Measurements from ENCODE around the gene S100A11.
"Not testable (repeated sequence)": the region's sequence is repeated elsewhere in the genome, so short reads cannot be mapped to it uniquely, and the experiment has no call there.

The S100A11 gene

DNA sequence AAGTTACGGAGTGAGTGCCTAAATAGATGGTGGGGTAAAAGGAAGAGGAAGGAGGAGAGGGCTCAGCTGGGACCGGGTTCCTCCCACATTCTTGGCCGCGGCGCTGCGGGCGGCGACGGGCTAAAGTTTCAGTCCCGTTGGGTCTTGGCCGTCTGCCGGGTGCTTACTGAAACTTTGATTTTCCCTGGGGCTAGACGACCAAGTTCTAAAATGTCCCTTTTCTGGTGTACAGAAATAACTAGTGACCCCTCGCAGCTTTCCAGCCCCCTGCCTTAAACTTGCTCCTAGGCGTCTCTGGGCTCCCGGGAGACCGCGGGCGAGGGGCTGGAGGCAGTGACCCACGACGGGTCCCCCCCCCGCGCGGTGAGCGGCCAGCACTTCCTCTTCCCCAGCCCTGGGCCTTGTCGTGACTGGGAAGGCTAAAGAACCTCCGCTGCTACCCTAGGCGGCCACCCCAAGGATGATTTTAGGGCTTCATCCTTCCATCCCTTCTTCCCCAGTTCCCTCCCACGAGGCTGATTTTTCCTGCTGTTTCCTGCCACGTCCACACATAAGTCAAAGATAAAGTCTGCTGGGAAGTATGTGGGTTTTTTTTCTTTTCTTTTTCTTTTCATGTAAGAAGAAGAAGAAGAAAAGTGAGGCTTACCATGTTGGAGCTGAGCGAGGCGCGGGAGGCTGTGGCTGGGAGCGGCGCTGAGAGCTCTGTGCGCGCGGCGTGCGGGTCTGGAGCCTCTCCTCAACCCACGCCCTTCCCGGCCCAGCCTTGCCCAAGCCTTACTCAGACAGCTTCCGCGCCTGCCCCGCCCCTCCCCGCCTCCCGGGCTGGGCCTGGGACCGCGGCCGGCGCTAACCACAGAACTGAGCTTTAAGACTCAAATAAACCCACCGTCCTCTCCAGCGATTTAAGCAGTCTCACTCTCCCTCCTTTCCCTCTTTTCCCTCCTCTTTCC lies at the start of gene S100A11:
TSS of gene S100A11 (minus strand) at position 738 of the 950 bp plus-strand sequence. CDS start at position 649, 89 bp downstream.
- peaks cover 49% of the 10 kb centered on the region for H3K79me2 ChIP-seq (ENCODE audit: insufficient read depth, low read depth)
- H3K4me3 ChIP-seq (IDR thresholded peaks at IDR 0.05; ENCODE audit: insufficient read depth, low read depth, low read length) = peak within 1 kb of the TSS; percentile 97
- peaks cover 20% of the 10 kb centered on the region for H3K36me3 ChIP-seq (ENCODE audit: insufficient read depth)
- no peaks in the 10 kb centered on the region for H3K27me3 ChIP-seq (ENCODE audit: insufficient read depth, low read depth)
- H2AFZ ChIP-seq (ENCODE audit: low read depth) = peak within 1 kb of the TSS; percentile 50
- H3K27ac ChIP-seq = peak within 1 kb of the TSS; percentile 71
- H3K9ac ChIP-seq = peak within 1 kb of the TSS; percentile 68
- H3K4me2 ChIP-seq = peak within 1 kb of the TSS; percentile 96
- peaks cover 14% of the 10 kb centered on the region for H4K20me1 ChIP-seq (ENCODE audit: insufficient read depth)
- TF ChIP-seq, protein P1, sequence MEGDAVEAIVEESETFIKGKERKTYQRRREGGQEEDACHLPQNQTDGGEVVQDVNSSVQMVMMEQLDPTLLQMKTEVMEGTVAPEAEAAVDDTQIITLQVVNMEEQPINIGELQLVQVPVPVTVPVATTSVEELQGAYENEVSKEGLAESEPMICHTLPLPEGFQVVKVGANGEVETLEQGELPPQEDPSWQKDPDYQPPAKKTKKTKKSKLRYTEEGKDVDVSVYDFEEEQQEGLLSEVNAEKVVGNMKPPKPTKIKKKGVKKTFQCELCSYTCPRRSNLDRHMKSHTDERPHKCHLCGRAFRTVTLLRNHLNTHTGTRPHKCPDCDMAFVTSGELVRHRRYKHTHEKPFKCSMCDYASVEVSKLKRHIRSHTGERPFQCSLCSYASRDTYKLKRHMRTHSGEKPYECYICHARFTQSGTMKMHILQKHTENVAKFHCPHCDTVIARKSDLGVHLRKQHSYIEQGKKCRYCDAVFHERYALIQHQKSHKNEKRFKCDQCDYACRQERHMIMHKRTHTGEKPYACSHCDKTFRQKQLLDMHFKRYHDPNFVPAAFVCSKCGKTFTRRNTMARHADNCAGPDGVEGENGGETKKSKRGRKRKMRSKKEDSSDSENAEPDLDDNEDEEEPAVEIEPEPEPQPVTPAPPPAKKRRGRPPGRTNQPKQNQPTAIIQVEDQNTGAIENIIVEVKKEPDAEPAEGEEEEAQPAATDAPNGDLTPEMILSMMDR (conservative IDR thresholded peaks at IDR 0.05; ENCODE audit: low read depth, low read length) = no peak; the same call in none of the 2 replicates
- peaks cover 66% of the 10 kb centered on the region for H3K4me1 ChIP-seq (ENCODE audit: low read depth, poor library complexity, severe bottlenecking)

DNA sequence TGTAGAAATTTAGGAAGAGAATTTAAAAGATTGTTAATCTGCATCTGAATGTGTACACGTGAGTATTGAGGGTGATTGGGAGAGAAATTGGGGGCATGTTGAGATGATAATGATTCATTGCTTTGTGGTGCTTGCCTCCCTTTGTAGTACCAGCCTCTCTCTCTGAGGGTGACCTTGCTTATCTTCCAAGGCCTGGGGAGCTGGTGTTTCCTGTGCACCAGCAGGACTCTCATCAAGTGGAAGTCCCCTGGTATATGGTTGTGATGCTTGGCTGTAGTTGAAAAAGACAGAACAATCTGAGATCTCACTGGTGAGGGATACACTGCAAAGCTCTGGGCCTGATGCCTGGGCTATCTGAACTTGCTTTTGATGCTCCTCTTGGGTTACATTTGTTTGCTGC lies 48.0 kb upstream of the S100A11 start:
- Histone ChIP-seq H3K4me2 (no peak overlapping the region), H3K27ac (no peak overlapping the region), H3K79me2 (ENCODE audit: insufficient read depth, low read depth) (no peaks in the 10 kb centered on the region), H3K4me3 (IDR thresholded peaks at IDR 0.05; ENCODE audit: insufficient read depth, low read depth, low read length) (no peak overlapping the region), H3K9ac (no peak overlapping the region), H3K27me3 (ENCODE audit: insufficient read depth, low read depth) (no peaks in the 10 kb centered on the region), H3K4me1 (ENCODE audit: low read depth, poor library complexity, severe bottlenecking) (no peaks in the 10 kb centered on the region), H2AFZ (ENCODE audit: low read depth) (no peak overlapping the region), H4K20me1 (ENCODE audit: insufficient read depth) (no peaks in the 10 kb centered on the region), H3K36me3 (ENCODE audit: insufficient read depth) (no peaks in the 10 kb centered on the region)
- TF ChIP-seq, protein P1 (conservative IDR thresholded peaks at IDR 0.05; ENCODE audit: low read depth, low read length) = no peak

DNA sequence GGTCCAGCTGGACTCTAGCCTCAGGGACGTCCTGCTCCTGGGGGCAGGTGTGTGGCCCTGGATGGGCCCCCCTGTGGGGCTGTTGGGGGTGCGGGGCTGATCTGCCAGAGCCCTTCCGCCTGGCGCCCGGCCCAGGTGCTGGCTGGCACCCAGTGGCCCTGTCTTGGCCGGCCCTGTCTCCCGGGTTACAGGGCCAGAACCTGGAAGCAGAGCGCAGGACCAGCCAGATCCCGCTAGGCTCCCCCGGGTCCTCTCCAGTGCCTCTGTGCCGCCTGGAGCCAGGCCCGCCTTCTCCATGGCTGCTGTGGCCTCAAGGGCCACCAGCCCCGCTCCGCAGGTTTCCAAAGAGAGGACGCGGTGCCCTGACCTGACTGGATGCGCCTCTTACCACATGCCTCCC lies 44.2 kb upstream of the S100A11 start:
- H2AFZ ChIP-seq (ENCODE audit: low read depth); H3K4me3 ChIP-seq (IDR thresholded peaks at IDR 0.05; ENCODE audit: insufficient read depth, low read depth, low read length); H3K9ac ChIP-seq; H3K4me1 ChIP-seq (ENCODE audit: low read depth, poor library complexity, severe bottlenecking); H3K79me2 ChIP-seq (ENCODE audit: insufficient read depth, low read depth); H3K27me3 ChIP-seq (ENCODE audit: insufficient read depth, low read depth); H3K27ac ChIP-seq; H3K4me2 ChIP-seq; H4K20me1 ChIP-seq (ENCODE audit: insufficient read depth); H3K36me3 ChIP-seq (ENCODE audit: insufficient read depth): not testable (repeated sequence)

DNA sequence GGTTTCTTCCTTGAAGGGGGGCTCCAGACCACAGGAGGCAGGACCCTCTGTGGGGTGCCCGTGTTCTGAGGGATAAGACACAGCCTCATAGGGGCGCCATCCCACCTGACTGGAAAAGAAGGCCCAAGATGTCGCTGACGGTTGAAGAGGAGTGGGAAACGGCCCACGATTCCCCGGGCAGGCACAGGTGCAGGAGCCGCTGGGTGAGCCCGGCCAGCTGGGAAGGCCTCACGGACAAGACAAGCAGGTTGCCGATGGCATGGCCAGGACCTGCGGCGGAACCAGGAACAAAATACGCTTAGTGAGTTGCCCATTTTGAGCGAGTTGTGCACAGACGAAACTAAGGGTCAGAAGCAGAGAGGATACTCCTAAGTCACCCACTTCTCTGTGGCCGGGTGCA lies 43.7 kb upstream of the S100A11 start:
- not testable (repeated sequence) for H3K79me2 ChIP-seq (ENCODE audit: insufficient read depth, low read depth); H3K4me2 ChIP-seq; H3K9ac ChIP-seq; H3K4me3 ChIP-seq (IDR thresholded peaks at IDR 0.05; ENCODE audit: insufficient read depth, low read depth, low read length); H3K36me3 ChIP-seq (ENCODE audit: insufficient read depth); H3K27ac ChIP-seq; H2AFZ ChIP-seq (ENCODE audit: low read depth); H4K20me1 ChIP-seq (ENCODE audit: insufficient read depth); H3K27me3 ChIP-seq (ENCODE audit: insufficient read depth, low read depth); H3K4me1 ChIP-seq (ENCODE audit: low read depth, poor library complexity, severe bottlenecking)

DNA sequence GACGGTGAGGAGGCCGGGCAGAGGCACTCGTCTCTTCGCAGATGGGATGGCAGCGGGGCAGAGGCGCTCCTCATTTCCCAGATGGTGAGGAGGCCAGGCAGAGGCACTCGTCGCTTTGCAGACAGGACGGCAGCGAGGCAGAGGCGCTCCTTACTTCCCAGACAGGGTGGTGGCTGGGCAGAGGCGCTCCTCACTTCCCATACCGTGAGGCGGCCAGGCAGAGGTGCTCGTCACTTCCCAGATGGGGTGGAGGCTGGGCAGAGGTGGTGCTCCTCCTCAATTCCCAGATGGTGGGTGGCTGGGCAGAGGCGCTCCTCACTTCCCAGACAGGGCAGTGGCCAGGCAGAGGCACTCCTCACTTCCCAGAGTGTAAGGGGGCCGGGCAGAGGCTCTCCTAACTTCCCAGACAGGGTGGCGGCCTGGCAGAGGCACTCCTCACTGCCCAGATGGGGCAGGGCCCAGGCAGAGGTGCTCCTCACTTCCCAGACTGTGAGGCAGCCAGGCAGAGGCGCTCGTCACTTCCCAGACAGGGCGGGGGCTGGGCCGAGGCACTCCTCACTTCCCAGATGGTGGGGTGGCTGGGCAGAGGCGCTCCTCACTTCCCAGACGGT lies 42.1 kb upstream of the S100A11 start:
- H3K27me3 ChIP-seq (ENCODE audit: insufficient read depth, low read depth) = no peaks in the 10 kb centered on the region

More for the DNA sequence above, 42.1 kb upstream of the S100A11 start:
- Histone ChIP-seq H3K4me3 (IDR thresholded peaks at IDR 0.05; ENCODE audit: insufficient read depth, low read depth, low read length) (no peak overlapping the region), H3K79me2 (ENCODE audit: insufficient read depth, low read depth) (no peaks in the 10 kb centered on the region), H4K20me1 (ENCODE audit: insufficient read depth) (no peaks in the 10 kb centered on the region), H3K4me2 (no peak overlapping the region), H2AFZ (ENCODE audit: low read depth) (no peak overlapping the region), H3K36me3 (ENCODE audit: insufficient read depth) (no peaks in the 10 kb centered on the region), H3K4me1 (ENCODE audit: low read depth, poor library complexity, severe bottlenecking) (no peaks in the 10 kb centered on the region), H3K27ac (no peak overlapping the region), H3K9ac (no peak overlapping the region)
- TF ChIP-seq, protein P1 (conservative IDR thresholded peaks at IDR 0.05; ENCODE audit: low read depth, low read length) = no peak

Data from KMS-11 (cell line).